Occipital lobe (tissue), 2 donors: Measurements from ENCODE around the gene MAP7D1. TPM values are rescaled to one million over a fixed set of nuclear protein-coding genes. Genes with fewer than 3 reads are reported as not detected.

Experiments used
- small RNA-seq: library from RNA; depleted of rRNA; stranded (forward); fragments of <200 nt; gene quantifications from one replicate; pipeline ENCODE3, GENCODE V24; 2014
- total RNA-seq: library from RNA; depleted of rRNA; stranded (reverse); fragments of >200 nt; gene quantifications from one replicate; pipeline ENCODE4 v1.2.3, GENCODE V29; 2014

MAP7D1 gene
- total RNA-seq, 1 donor from 2014 or later = 49.6 TPM

Small RNA genes within 50 kb of the gene (small RNA-seq; reads per million reads assigned to genes)
- gene RN7SL131P = not detected

Other genes with a start within 250 kb of the MAP7D1 start
- gene AGO3, start 225.1 kb upstream of the MAP7D1 start, total RNA-seq = 28.1 TPM
- 9.2 TPM for gene TEKT2, start 72.1 kb upstream of the MAP7D1 start, total RNA-seq
- 19.5 TPM for gene ADPRS, start 67.3 kb upstream of the MAP7D1 start, total RNA-seq
- 1.1 TPM for gene COL8A2, start 30.9 kb upstream of the MAP7D1 start, total RNA-seq
- 40.1 TPM for gene TRAPPC3, start 6.7 kb upstream of the MAP7D1 start, total RNA-seq
- 80.6 TPM for gene THRAP3, start 68.3 kb downstream of the MAP7D1 start, total RNA-seq
- gene SH3D21, start 150.2 kb downstream of the MAP7D1 start, total RNA-seq = 3.0 TPM
- 4.5 TPM for gene EVA1B, start 167.5 kb downstream of the MAP7D1 start, total RNA-seq
- 13.1 TPM for gene STK40, start 229.8 kb downstream of the MAP7D1 start, total RNA-seq
- 3.1 TPM for gene LSM10, start 241.7 kb downstream of the MAP7D1 start, total RNA-seq